ENCODE data around the gene SS18L1.

Gene SS18L1

GRCh38 chr20:62138912-62139311, 4.7 kb upstream of the SS18L1 start:
- TF ChIP-seq CTCF (IDR thresholded peaks at IDR 0.05; ENCODE audit: insufficient read depth, low read length, missing control alignments): no peak
- no peak for DNase-seq (ENCODE audit: low read depth, low spot score)
- ChIA-PET POLR2A (no interaction called here), CTCF (interaction anchor here (1.3 to 11.6 kb wide), 6 partner anchors 10 to 130 kb away, joined by 3 to 134 read pairs (median 17); no protein-coding TSS in a partner anchor)
- H3K4me3 ChIP-seq (ENCODE audit: low read depth, low read length): no peak overlapping the region

GRCh38 chr20:62139636-62140035, 3.9 kb upstream of the SS18L1 start:
- ChIA-PET POLR2A (no interaction called here), CTCF (interaction anchor here (1.5 to 11.6 kb wide), 5 partner anchors 11 to 130 kb away, joined by 3 to 134 read pairs (median 18); no protein-coding TSS in a partner anchor)
- no peak overlapping the region for H3K4me3 ChIP-seq (ENCODE audit: low read depth, low read length)
- no peak for TF ChIP-seq CTCF (IDR thresholded peaks at IDR 0.05; ENCODE audit: insufficient read depth, low read length, missing control alignments)
- DNase-seq (ENCODE audit: low read depth, low spot score): no peak

GRCh38 chr20:62141043-62141396, 2.5 kb upstream of the SS18L1 start:
- peak overlapping the region; percentile 76 for H3K4me3 ChIP-seq (ENCODE audit: low read depth, low read length)
- ChIA-PET CTCF (interaction anchor here (0.7 to 11.6 kb wide), 8 partner anchors 9 to 132 kb away, joined by 3 to 134 read pairs (median 5); no protein-coding TSS in a partner anchor), POLR2A (no interaction called here)

GRCh38 chr20:62141397-62142251, 1.9 kb upstream of the SS18L1 start:
- ChIA-PET POLR2A (interaction anchor here (0.9 to 1.3 kb wide), 2 partner anchors 9 to 75 kb away, joined by 3 to 4 read pairs; no protein-coding TSS in a partner anchor), CTCF (interaction anchor here (0.7 to 11.6 kb wide), 8 partner anchors 9 to 132 kb away, joined by 3 to 134 read pairs (median 5); no protein-coding TSS in a partner anchor)
- H3K4me3 ChIP-seq (ENCODE audit: low read depth, low read length): peak overlapping the region; percentile 76
- DNase-seq (ENCODE audit: low read depth, low spot score): no peak
- peak; percentile 37 for TF ChIP-seq CTCF (IDR thresholded peaks at IDR 0.05; ENCODE audit: insufficient read depth, low read length, missing control alignments)

More at GRCh38 chr20:62141043-62141396, 2.5 kb upstream of the SS18L1 start:
- no peak for DNase-seq (ENCODE audit: low read depth, low spot score)
- no peak for TF ChIP-seq CTCF (IDR thresholded peaks at IDR 0.05; ENCODE audit: insufficient read depth, low read length, missing control alignments)

- ChIA-PET POLR2A (interaction anchor here (0.8 to 1.3 kb wide), 4 partner anchors 10 to 233 kb away, joined by 3 to 4 read pairs (median 3); no protein-coding TSS in a partner anchor), CTCF (interaction anchor here (1.2 to 11.6 kb wide), 5 partner anchors 14 to 133 kb away, joined by 3 to 134 read pairs (median 15); no protein-coding TSS in a partner anchor)
- TF ChIP-seq CTCF (IDR thresholded peaks at IDR 0.05; ENCODE audit: insufficient read depth, low read length, missing control alignments): no peak
- DNase-seq (ENCODE audit: low read depth, low spot score): no peak
- H3K4me3 ChIP-seq (ENCODE audit: low read depth, low read length): peak overlapping the region; percentile 76
Observed at GRCh38 chr20:62142252-62143080, 1.1 kb upstream of the SS18L1 start.

All from AG04449 (cell line).